ENCODE results near the gene MRGPRF. TPM values are rescaled to one million over a fixed set of nuclear protein-coding genes. Genes with fewer than 3 reads are reported as not detected.

Gene MRGPRF
- total RNA-seq, 1 donor from 2014 or later, result 1.2 TPM

GRCh38 chr11:68983801-68984200 lies 29.2 kb downstream of the MRGPRF start:
- Histone ChIP-seq H3K4me3 (ENCODE audit: low read depth, low read length) (no peak overlapping the region), H3K36me3 (ENCODE audit: control insufficient read depth, insufficient read depth, low read length) (no peaks in the 10 kb centered on the region), H3K27me3 (ENCODE audit: control insufficient read depth, insufficient read depth, low read length) (no peaks in the 10 kb centered on the region)
- no peak for DNase-seq (ENCODE audit: low read depth)
- no peak for TF ChIP-seq CTCF (IDR thresholded peaks at IDR 0.05; ENCODE audit: insufficient read depth, low read length, poor library complexity, severe bottlenecking)

DNA sequence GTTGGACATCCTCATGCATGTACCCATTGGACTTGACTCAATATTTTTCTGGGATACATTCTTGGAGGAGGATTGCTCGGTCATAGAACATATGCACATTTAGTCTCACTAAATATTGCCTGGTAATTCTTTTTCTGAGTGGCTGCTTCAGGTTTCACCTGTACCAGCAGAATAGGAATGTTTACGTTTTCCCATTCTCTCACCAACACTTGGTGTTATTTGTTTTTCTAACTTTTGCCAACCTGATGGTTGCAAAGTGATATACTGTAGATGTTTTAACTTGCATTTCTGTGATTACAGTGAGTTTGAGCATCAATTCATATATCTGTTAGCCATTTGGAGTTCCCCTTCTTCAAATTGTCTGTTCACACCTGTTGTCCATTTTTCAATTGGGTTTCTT lies 30.9 kb downstream of the MRGPRF start:
- Histone ChIP-seq H3K4me3 (ENCODE audit: low read depth, low read length) (no peak overlapping the region), H3K27me3 (ENCODE audit: control insufficient read depth, insufficient read depth, low read length) (no peaks in the 10 kb centered on the region), H3K36me3 (ENCODE audit: control insufficient read depth, insufficient read depth, low read length) (no peaks in the 10 kb centered on the region)
- no peak for TF ChIP-seq CTCF (IDR thresholded peaks at IDR 0.05; ENCODE audit: insufficient read depth, low read length, poor library complexity, severe bottlenecking)
- no peak for DNase-seq (ENCODE audit: low read depth)

DNA sequence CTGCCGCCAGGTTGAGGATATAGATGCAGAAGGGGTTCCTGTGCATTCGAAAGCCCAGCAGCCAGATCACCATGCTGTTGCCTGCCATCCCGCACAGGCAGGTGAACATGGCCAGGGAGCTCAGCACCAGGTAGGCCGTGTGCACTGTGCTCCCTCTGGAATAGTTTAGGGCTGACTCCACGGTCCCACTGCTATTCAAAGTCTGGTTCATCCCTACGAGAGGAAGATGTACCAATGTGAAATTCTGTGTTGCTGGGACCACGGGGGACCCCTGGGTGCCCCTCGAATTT lies 32.3 kb downstream of the MRGPRF start, which contains the start of gene MRGPRD:
MRGPRD (minus strand) TSS at position 211 of the 290 bp plus-strand sequence; CDS start at position 211, 0 bp downstream.
- Histone ChIP-seq H3K27me3 (ENCODE audit: control insufficient read depth, insufficient read depth, low read length) (no peaks in the 10 kb centered on the region), H3K4me3 (ENCODE audit: low read depth, low read length) (no peak within 1 kb of the TSS), H3K36me3 (ENCODE audit: control insufficient read depth, insufficient read depth, low read length) (no peaks in the 10 kb centered on the region)
- no peak for DNase-seq (ENCODE audit: low read depth)
- TF ChIP-seq CTCF (IDR thresholded peaks at IDR 0.05; ENCODE audit: insufficient read depth, low read length, poor library complexity, severe bottlenecking), result no peak

DNA sequence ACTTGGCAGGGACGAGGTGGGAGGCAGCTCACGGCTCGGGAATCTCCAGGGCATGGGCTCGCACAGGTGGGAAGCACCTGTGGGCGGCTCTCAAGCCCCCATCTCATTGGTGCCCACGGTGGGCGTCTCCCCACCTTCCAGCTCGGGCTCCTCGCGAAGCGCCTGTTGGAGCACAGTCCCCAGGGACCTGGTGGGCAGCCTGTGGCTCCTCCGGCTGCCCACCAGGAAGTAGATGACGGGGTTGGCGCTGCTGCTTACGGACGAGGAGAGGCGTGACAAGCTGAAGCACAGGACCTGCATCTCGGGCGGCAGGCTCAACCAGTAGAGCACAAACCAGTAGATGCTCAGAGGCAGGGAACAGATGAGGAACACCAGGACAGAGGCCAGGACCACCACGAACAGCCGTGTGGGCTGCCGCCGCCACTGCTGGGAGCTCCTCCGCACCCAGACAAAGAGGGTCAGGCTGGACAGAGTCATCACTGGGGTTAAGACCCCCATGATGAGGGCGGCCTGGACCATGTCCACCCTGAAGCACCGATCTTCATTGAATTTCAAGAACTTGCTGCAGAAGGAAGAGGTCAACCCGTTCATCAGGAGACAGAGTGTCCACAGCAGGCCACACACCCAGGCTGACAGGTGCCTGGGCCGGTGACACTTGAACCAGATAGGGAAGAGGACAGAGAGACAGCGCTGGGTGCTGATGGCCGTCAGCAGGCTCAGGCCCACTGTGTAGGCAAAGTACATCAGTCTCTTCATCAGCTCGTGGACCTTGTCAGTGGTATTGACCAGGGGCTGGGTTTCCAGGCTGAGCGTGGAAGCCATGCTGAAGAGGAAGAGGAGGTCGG lies 32.9 kb downstream of the MRGPRF start:
- Histone ChIP-seq H3K4me3 (ENCODE audit: low read depth, low read length) (no peak overlapping the region), H3K36me3 (ENCODE audit: control insufficient read depth, insufficient read depth, low read length) (no peaks in the 10 kb centered on the region), H3K27me3 (ENCODE audit: control insufficient read depth, insufficient read depth, low read length) (no peaks in the 10 kb centered on the region)
- TF ChIP-seq CTCF (IDR thresholded peaks at IDR 0.05; ENCODE audit: insufficient read depth, low read length, poor library complexity, severe bottlenecking), result no peak
- DNase-seq (ENCODE audit: low read depth), result no peak

DNA sequence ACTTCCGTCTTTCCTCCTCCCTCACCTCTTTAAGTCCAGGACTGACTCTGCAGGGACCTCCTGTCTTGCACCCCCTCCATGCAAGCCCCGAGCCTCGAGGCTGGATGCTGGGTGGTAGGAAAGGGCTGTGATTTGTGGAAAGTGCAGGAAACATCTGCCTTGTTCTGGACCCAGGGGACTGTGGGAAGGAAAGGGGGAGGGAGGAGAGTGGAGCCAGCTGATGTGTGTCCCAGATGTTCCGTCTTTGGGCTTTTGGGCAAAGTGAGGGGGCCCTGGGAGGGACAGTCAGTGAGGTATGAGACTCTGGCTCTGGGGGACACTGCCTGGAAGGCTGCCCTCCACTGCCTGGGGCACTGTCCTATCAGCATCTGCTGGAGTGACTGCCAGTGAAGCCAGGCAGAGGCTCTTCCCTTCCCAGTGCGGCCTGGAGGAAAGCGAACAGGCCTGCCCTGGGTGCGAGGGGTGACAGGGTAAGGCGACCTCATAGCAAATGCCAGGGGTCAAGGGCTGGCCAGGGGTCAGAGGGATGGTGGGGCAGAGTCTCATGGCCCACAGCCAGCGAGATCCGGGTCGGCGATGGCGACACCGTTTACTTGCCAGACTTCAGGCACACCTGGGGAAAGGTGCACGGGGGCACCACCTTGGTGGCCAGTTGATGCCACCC lies 34.0 kb downstream of the MRGPRF start:
- Histone ChIP-seq H3K36me3 (ENCODE audit: control insufficient read depth, insufficient read depth, low read length) (no peaks in the 10 kb centered on the region), H3K27me3 (ENCODE audit: control insufficient read depth, insufficient read depth, low read length) (no peaks in the 10 kb centered on the region), H3K4me3 (ENCODE audit: low read depth, low read length) (no peak overlapping the region)
- DNase-seq (ENCODE audit: low read depth), result no peak
- no peak for TF ChIP-seq CTCF (IDR thresholded peaks at IDR 0.05; ENCODE audit: insufficient read depth, low read length, poor library complexity, severe bottlenecking)
